NK-92 (cell line): Measurements from ENCODE around the gene DPH1.
"Not testable (repeated sequence)": the region's sequence is repeated elsewhere in the genome, so short reads cannot be mapped to it uniquely, and the experiment has no call there.

Source experiments
- DNase-seq: peaks from one replicate; lab custom pipeline; 2025; ENCODE audit not compliant: unreplicated experiment; lab: John Stamatoyannopoulos, UW

DPH1 gene

DNA sequence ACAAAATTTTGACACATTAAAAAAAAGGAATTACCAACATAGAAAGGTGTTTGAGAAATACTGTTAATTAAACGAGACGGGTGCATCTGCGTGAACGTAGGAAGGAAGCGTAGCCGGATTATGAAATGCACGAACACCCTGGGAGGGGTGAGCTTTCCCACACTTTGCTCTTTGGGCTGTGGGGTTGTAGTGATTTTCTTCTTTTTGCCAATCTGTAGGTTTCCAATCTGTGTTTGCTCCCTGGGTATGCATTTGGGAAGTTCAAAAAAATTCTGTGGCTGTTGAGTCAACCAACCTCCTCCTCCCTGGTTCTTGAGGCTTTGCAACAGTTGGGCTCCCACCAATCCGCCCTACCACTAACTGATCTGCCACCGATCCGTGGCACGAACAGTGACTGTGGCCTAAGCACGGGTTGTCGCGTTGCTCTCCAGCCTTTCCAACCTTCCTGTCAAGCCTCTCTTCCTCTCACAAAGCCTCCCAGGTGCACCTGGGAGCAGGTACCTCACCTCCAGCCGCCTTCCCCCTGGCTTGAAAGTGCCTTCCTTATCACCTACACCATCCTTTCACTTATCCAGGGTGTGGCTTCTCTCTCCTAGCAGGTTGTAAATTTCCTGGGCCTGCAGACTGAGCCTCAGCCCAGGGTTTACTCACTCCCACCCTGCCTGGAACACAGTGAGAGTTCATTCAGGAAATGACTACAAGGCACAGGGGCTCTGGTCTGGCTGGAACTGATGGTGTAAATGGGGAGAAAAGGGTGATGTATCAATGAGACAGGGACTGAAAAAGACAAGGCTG, 21.4 kb upstream of the DPH1 start:
- DNase-seq: no peak

DNA sequence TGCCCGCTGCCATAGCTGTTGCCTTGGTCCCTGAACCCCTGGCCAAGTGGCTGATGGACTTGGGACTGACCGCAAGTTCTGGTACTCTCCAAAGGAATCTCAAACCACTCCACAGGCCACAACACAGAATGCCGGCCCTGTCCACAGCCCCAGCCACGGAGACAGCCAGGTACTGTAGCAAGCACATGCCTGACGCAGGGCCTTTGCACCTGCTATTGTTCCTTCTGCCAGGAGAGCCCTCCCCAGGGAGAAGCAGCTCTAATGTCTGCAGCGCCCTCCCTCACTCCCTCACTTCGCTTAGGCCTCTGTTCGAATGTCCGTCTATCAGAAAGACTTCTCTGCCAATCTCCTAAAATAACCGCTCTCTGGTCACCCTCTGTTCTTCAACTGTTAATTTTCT, 20.2 kb upstream of the DPH1 start:
- DNase-seq: no peak

DNA sequence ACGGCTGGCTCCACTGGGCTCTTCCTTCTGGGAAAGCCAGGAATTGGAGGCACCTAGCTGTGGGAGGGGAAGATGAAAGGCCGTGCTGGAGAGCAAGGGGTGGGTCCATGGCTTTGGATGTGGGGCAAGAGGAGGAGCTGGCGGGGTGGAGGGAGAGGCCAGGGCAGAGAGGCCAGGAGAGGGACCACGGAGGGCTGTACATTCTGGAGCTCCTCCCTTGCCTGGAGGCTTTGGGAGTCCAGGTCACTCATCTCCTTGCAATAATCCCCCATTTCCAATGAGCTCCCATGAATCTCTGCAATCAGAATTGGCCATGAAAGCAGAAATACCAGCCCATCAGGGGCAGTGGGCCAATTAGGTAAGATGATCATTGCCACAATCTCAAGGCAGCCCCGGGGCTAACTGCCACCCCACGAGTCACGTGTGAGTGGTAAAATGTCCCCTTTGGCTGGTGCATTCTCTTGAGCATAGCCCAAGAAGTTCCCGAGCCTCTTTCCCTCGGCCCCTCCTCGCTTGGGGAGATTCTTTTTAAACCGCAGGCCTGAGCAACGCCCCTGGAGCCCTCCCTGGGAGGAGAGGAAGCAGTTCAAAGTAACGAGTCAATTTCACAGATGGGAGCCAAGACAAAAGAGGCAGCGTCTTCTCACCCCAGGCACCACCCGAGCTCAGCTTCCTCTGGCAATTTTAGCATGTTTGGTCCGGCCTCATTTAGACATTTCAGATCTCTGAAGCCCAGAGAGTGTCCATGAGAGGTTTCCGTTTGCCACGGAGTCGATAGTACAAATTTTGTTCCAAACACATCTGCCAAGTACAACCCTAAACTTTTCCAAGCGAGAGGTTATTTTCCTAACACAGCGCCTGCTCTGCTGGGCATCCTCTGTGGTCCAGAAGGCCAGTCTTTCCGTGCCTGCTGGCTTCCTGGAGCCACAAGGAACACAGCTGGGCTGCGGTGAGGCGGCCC, 18.3 kb upstream of the DPH1 start:
- DNase-seq: no peak

DNA sequence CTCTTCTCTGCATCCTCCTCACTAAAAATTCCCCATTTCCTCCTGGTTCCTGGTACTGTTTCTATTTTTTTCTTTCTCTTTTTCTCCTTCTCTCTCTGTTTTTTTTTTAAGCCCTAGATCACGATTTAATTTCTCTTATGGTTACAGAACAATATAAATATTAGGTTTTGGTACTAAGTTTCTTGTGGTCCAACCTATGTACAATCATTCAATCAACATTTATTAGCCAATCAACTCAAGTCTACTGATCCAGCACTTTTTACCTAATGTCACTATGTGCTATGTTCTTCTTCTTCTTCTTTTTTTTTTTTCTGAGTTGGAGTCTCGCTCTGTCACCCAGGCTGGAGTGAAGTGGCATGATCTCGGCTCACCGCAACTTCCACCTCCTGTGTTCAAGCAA, 17.5 kb upstream of the DPH1 start:
- DNase-seq: no peak

DNA sequence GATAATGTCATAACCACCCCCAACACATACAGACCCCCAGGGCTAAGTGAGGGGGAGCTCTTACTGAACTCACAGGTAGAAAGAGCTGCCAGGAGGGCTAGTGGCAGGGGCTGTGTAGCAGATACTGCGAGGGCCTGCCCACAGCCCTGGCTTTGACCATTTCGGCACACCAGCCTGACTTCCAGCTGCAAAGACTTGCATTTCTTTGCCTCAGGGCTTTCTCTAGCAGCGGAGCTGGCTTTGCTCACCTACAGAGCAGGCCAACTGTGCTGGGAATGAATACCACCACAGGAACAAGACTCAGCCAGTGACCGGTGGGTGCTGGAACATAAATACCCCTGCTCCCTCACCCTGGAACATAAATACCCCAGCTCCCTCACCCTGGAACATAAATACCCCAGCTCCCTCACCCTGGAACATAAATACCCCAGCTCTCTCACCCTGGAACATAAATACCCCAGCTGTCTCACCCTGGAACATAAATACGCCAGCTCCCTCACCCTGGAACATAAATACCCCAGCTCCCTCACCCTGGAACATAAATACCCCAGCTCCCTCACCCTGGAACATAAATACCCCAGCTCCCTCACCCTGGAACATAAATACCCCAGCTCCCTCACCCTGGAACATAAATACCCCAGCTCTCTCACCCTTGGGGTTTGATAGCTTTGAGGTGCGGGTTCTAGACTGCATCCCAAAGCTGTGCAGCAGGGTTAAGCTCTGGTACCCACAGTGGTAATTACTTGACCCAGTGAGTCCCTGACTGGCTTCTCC, 16.5 kb upstream of the DPH1 start:
- DNase-seq: not testable (repeated sequence)

DNA sequence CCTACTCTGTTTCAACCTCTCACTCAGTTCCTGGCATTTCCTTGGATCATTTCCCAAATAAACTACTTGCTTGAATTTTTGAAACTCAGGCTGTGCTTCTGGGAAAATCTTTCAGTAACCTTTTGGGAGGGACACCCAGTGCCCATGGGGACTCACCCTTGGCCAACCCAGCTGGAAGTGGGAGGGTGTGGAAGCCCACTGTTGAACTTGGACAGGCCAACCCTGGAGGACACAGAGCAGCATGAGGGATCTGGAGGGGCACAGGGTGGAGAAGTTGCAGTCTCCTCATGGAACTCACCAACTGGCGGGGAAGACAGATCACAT, 16.0 kb upstream of the DPH1 start:
- DNase-seq: no peak

DNA sequence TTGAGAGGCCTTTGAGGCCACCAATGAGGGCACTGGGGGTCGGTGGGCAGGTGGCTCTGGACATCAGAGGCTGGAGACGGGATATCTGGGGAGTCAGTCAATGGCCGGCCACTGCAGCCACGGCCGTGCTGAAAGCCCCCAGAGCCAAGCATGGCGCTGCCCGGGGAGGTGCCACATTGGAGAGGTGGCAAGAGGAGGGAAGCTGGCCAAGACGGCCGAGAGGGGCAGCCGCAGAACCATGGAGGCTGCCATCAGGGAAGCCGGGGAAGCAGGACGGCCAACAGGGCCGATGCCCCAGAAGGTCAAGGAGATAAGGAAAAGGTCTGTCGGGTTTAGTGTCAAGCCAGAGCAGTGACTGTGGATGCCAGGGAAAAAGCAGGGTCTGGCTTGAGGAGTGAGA, 14.6 kb upstream of the DPH1 start:
- DNase-seq: no peak

DNA sequence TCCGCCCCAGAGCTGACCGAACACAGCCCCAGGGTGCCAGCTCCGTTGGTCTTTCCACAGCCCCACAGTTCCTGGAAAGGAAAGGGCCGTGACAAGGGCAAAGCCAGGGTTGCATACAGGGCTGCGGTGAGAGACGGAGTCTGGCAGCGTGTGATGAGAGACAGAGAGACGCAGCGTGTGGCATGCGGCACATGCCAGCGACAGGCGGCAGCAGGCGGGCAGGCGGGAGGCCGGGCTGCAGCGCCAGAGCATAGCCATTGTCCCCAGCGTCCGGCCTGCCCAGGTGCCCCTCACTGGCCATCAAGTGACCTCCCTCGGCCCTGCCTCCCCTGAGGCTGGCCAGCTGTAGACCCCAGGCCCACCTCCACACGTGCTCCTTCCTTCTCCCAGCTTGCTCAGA, 13.5 kb upstream of the DPH1 start:
- no peak for DNase-seq

DNA sequence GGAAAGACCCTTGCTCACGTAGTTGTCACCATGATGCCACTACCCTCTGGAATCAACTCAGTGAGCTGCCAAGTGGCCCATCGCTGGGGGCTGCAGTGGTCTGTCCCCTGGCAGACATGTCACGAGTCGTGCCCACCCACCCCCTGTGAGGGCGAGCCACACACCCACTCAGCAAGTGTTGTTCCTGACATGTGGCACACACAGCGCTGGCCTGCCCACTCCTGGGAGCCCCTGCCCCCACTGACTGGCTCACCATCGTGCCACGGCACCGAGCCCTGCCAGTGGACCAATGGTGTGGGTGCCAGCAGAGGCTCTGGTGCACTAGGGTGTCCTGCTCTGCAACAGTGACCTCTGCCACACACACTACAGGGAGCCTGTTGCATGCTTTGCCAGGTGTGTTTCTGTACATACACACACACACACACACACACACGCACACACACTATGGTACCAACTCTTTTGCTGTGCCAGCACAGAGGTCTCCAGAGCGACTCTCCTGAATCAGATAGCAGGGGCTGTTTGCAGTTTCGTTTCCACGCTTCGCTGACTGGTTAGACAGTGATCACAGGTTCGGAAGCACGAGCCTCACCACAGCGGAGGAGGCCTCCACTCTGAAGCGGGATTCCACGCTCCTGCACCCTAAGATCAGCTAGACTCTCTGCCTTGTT, 12.5 kb upstream of the DPH1 start:
- DNase-seq: no peak

DNA sequence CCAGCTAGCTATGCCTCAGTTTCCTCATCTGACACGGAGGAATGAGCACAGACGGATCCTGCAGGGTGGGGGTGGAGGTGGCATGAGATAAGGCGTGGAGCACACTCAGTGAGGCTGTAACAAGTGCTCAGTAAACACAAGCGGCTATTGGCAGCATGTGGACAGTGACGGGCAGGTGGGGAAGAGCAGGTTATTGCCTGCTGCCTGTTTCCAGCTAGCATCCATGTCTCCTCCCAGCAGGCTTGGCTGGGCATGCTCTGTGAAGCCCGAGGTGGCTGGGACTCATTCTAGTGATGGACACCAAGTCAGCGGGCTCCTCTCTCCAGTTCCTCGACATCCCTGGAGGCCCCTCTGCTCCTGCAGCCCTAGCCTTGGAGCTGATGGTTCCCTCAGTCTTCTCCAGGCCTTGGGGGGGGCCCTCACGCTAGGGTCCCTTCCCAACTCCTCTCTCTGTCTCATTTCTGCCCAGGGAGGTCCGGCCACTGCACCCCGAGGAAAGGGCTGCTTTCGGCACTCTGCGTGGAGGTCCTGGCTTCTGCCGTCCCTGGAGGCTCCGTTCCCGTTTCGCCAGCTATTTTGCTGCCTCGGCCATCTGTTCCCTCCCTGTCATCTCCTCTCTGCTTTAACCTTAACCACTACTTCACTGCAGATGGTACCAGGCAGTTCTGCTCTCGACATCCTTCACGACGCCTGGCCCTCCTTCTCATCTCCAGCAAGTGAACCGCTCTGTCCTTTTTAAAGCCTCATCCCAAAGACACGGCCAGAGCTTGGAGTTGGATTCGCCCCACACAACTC, 11.0 kb upstream of the DPH1 start:
- DNase-seq: no peak

DNA sequence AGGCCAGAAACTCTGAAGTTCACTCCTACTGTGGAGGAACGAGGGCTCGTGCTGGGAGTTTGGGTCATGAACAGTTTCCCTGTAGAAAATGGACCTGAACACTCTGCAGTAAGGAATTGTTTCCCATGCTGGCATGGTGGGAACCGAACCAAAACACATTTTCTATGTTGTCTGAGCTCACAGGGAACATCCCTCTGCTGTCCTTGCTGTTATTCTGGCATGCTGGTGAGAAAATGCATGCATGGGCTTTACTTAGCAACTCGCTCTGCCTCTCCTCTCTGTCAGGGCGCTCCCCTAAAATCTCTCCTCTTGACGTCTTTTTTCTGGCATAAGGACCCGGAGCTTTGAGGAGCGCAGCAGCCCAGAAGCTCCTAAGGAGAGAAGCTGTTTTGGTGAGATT, 10.2 kb upstream of the DPH1 start:
- no peak for DNase-seq

DNA sequence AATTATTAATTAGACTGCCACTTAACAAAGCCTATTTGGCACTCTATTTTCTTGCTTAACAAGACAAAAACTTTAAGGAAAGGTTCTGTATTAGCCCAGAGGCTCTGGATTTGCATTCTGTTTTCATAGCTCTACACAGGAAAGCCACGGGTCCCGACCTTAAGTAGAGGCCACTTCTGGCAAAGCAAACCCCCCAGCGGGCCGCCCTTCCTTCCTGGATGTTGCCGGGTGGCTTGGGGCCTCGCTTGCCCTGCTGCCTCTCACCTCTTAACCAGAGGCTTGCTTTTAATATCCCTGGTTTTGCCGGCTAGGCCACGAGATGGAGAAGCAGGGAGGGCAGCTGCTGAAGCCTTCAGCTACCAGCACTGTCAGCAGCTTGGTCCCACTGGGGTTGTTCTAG, 9.2 kb upstream of the DPH1 start:
- DNase-seq: no peak

DNA sequence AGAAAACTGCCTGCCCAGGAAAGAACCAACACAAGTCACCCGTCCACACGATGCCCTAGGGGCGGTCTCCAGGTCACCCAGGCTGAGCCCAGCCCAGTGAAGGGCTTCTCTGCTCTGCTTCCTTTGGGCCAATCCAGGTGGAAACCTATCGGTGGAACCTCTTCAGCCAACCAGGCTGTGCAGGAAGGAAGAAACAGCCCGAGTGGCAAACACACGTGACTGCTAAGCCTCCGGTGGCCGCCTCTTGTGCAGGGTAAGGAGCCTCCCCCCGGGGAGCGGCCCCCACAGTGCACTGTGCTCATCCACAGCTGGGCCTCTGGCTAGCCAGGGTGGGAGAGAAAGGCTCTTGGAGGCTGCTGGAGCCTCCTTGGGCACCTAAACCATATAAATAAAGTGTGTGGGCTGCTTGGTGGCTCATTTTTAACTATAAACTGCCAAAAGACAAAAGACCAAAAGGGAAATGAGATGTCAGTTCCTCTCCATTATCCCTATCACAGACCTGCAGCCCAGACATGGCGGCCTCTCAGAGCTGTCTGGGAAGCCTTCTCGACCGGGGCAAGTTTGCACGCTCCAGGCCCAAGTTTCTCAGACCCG, 7.2 kb upstream of the DPH1 start:
- no peak for DNase-seq

DNA sequence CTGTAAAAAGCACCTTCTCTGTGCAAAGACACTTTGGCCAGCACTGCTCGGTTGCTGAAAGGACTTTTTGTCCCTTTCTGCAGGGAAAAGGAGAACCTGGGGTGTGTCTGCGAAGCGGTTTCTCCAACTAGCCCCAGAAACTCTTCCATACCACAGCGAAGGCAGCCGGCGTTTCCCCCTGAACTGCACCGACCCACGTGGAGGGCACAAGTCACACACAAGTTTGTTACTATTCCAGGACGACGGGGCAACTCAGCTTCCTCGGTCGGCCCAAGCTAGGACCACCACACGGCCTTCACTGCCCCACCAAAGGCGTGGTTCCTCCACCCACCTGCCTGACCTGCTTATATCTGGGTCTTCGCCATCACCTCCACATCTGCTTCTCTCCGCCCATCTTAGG, 6.7 kb upstream of the DPH1 start:
- no peak for DNase-seq

DNA sequence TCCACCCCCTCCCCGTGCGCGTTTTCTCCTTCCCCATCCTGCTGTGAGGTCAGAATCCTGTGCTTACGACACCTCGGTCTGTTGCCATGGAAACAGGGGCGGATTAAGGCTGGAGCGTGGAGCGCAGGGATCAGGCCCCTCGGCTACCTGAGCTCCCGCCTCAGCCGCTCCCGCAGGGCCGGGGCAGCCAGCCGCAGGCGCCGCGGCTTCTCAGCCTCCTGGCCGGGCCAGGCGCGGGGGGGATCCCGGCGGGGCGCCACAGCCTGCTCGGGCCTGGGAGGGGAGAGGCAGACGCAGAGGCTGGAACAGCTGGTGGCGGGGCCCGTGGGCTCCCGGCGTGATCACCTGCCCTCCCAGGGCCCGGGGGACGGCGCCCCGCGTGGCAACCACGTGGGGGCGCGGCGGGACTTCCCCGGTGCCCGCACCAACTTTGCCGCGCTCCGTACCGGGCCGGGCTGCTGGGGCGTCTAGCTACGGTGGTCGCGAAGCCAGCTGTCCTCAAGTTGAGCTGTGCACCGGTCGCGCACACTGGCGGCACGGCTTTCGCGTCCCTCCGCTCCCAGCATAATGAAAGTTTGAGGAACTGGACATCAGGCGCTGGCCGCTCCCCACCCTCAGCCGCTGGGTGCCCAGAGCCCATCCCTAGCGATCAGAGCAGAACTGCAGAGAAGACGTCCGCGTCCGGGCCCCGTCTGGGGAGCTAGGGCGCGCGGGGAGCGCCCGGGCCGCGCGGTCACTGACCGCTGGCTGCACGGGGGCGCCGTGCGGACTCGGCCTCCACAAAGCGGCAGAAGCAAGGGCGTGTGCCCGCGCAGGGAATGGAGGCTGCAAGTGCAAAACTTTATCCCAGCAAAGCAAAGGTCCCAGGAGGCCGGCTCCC, 6.0 kb upstream of the DPH1 start:
- DNase-seq: no peak

DNA sequence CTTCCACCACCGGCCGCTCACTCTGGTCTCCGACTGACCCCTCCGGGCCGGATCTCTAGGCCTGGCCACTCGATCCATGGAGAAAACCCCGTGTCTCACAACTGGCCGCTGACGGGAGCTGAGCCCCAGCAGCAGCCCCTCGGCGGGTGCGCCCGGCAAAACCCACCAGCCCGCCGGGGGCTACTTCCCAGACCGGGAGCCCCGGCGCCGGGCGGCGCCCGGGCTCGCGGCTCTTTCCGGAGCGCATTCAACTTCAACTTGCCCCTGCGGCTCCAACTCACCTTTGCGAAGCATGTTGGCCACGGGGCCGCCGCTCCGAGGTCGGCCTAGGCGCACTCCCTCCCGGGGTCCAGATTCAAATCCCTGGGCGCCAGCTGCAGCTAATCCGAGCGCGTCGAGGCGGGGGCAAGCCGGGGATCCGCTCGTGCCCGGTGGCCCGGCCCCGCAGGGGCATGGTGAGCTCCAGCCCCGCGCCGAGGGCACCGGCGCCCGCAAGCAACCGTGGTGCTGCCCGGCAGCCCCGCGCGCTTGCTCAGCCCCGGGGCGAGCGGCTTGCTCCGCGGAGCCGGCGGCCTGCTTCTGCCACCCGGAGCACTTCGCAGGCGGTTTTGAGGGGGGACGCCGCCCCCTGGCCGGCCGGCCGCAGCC, 5.3 kb upstream of the DPH1 start:
- DNase-seq: no peak

DNA sequence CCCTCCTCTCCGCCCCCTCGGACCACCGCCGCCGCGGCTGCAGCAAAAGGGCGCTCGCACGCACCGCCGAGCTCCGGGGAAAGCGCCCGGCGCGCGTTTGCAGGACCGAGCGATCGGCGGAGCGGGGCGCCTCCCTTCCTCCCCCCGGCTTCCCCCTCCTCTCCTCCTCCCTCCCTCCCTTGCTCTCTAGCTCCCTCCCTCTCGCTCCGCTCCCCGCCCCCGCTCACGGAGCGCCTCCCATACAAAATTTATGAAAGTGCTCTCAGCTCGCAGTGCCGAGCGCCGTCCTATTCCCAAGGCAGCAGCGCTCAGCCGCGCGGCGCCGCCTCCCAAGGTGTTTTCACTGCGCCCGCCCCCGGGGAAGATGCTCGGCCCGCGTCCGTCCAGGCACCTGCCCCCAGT, 4.7 kb upstream of the DPH1 start, which contains the start of gene RTN4RL1:
RTN4RL1 (minus strand) TSS at position 115 of the 402 bp plus-strand sequence. CDS start 469 bp downstream, outside the sequence.
- no peak for DNase-seq

DNA sequence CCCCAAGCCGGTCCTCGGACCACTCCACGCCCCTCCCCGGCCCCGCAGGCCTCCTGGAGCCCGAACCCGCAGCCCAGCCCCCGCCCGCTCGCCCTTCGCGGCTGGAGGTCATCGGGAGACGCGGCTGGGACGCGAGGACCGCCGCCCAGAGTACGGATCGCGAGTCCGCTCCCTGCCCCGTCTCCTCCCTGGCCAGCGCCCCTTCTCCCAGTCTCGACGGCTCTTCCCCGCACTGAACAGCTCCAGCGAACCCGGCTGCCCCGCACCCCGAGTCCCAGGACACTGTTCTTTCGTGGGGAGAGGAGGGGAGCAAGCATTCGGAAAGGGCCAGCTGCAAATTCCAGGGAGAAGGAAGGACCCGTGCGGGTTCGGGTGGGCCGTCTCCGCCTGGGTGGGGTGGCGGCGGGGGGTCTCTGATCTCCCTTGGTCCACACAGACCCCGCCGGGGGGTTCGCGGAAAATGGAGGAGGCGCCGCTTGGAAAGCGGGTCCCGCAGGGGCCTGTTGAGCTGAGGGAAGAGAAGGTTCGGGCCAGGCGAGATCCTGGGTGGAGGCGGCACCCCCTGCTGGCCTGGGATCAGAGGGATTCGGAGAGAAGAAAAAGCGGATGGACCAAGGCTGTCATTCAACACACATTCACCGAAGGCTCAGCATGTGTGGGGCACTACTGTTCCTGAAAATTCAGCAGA, 4.2 kb upstream of the DPH1 start:
- no peak for DNase-seq
